Stimulated activated CD8-positive, alpha-beta memory T cell treated with anti-CD3 and anti-CD28 coated beads, Interleukin-4, amount 100 ng/mL, for 1 hour (primary cell): ENCODE data around the gene ZMIZ2.
"Not testable (repeated sequence)": the region's sequence is repeated elsewhere in the genome, so short reads cannot be mapped to it uniquely, and the experiment has no call there.

Experiments used
- DNase-seq, 2 donors: peaks; one replicate each; pipeline ENCODE4 v3.0.0-alpha.2; 2020; ENCODE audit warnings: low read depth in 2 of 2, low spot score in 1 of 2

Gene ZMIZ2

DNA sequence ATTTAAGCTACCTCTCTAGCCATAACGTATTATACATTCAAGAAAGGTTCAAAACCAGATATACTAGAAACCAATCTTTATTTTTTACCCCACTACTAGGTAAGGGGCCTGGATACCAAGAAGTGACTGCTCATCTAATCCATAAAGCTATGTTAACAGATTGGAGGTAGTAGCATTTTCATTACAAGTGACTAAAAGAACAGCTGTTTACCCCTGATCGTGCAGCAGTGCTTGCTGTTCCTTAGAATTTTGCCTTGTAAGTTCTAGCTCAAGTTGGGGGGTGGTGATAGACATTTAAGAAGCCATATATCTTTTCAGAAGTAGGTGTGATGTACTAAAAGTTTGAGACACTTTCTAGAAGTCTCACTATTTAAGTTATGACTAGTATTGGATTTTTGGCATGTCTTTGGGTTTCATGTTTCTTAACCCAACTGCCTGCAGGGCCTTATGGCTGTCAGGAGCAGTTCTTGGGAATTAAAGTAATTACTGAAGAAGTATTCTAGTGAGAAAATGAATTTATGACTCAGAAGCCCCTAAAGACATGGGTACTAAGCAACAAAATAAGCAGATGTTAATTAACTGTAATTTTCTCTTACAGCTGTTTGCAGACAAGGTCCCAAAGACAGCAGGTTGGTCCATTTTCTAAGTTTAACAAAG lies 50.1 kb downstream of the ZMIZ2 start:
- no peak for DNase-seq

DNA sequence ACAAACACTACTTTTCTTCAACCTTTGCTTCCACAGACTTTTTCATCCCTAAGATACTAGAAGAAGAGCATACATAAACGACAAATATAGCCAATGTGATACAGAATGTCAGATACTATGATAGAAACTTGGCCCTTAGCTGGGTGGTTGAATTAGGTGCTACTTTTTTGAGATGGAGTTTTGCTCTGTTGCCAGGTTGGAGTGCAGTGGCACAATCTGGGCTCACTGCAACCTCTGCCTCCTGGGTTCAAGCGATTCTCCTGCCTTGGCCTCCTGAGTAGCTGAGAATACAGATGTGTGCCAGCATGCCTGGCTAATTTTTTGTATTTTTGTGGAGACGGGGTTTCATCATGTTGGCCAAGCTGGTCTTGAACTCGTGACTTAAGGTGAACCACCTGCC lies 51.3 kb downstream of the ZMIZ2 start:
- no peak for DNase-seq

GRCh38 chr7:44801890-44802289 lies 53.2 kb downstream of the ZMIZ2 start:
- no peak for DNase-seq

GRCh38 chr7:44802418-44803025 lies 53.9 kb downstream of the ZMIZ2 start:
- no peak for DNase-seq

- DNase-seq: not testable (repeated sequence)
These were observed 55.3 kb downstream of the ZMIZ2 start for GRCh38 chr7:44803828-44804519.

DNA sequence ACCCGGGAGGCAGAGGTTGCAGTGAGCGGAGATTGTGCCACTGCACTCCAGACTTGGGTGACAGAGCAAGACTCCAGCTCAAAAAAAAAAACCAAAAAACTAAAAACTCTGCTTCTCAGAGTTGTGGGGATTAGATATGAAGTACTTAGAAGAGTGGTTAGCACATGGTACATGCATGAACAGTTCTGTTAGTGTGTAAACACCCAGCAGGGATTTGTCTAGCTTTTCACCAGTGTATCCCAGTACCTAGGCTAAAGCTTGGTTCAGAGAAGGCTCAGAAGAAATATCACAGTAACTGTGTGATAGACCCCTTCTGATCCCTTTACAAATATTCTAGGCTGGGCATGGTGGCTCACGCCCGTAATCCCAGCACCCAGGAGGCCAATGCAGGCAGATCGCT lies 57.3 kb downstream of the ZMIZ2 start:
- no peak for DNase-seq

DNA sequence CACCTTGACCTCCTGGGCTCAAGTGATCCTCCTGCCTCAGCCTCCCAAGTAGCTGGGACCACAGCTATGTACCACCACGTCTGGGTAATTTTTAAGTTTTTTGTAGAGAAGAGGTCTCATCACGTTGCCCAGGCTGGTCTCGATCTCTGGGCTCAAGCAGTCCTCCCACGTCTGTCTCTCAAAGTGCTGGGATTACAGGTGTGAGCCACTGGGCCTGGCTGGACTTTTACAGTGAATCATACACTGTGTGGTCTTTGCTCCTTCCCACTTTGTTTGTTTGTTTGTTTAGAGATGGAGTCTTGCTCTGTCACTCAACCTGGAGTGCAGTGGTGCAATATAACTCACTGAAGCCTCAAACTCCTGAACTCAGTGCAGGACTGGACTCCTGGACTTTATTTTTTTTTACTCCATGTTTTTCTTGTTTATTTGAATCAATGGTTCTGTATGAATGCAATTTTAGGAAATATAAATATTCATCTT lies 60.3 kb downstream of the ZMIZ2 start:
- no peak for DNase-seq

DNA sequence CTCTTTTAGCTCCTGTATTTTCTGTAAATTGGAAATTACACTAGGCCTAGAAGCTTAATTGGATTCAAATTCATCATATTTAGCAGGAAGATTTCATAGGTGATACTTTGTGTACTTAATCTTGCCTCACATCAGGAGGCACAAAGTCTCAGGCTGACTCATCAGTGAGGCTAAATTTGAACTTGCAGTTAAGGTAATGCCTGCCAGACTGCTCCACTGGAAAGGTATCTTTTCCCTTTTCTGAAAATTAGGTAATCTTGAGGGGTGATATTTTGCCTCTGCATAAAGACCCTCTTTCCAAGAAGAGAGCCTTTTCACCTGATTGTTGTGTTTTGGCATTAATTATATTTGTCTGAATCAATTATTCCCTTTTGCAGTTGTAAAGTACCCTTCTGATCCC lies 62.4 kb downstream of the ZMIZ2 start:
- DNase-seq: no peak

DNA sequence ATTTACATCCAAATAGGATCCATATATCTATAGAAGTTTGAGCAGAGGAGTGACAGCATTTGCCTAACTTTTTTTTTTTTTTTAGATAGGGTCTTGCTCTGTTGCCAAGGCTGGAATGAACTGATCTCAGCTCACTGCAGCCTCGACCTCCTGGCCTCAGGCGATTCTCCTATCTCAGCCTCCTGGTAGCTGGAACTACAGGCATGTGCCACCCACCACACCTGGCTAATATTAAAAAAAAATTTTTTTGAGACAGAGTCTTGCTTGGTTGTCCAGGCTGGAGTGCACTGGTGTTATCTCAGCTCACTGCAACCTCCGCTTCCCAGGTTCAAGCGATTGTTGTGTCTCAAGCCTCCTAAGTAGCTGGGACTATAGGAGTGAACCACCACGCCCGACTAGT lies 62.9 kb downstream of the ZMIZ2 start:
- DNase-seq: no peak

GRCh38 chr7:44814919-44815318 lies 66.3 kb downstream of the ZMIZ2 start:
- DNase-seq: no peak

DNA sequence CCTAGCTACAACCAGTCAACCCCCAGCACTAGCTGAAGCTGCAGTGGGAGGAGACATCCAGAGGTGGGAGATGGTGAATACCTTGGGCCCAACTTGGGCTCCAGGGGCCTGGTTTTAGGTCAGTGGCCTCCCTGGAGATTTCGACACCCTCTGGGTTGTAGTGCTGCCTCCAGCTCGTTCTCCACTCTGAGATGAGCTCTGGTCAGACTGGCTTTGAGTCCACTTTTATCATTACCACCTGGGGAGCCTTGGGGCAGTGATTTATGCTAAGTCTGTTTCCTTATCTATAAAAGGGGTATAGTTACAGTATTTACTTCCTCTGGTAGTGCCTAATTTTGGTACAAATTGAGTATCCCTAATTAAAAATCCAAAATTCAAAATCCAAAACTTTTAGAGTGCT lies 70.6 kb downstream of the ZMIZ2 start:
- DNase-seq: no peak
